ENCODE data around the gene AHCYL2.
A peak's percentile ranks its signal among the peaks of the same experiment; 100 is the strongest.
"Not testable (repeated sequence)": the region's sequence is repeated elsewhere in the genome, so short reads cannot be mapped to it uniquely, and the experiment has no call there.

AHCYL2 gene

DNA sequence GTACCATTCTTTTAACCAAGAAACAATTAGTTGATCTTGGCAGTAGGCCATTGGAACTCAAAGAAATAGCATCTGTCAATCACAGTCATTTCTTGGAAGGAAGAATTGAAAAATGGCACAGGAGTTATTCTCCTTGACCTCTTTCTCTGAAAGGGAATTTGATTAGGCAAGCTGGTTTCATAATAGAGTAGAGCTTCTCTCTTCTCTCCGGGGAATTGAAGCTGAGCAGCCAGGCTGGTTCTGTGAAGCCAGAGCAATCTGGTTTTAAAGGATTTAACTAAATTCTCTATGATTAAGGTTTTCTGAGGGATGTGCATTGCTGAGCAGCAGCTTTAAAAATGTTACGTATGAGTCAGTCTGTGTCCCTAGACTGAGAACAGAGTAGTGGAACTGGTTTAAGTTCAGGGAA is 70.2 kb downstream of the AHCYL2 start:
- DNase-seq (ENCODE audit: extremely low spot score) = no peak
- CTCF ChIA-PET = interaction anchor here (1.2 to 6.2 kb wide), 4 partner anchors 14 to 354 kb away, joined by 3 to 144 read pairs (median 16); no protein-coding TSS in a partner anchor
- POLR2A ChIA-PET = no interaction called here
- TF ChIP-seq, protein P1, sequence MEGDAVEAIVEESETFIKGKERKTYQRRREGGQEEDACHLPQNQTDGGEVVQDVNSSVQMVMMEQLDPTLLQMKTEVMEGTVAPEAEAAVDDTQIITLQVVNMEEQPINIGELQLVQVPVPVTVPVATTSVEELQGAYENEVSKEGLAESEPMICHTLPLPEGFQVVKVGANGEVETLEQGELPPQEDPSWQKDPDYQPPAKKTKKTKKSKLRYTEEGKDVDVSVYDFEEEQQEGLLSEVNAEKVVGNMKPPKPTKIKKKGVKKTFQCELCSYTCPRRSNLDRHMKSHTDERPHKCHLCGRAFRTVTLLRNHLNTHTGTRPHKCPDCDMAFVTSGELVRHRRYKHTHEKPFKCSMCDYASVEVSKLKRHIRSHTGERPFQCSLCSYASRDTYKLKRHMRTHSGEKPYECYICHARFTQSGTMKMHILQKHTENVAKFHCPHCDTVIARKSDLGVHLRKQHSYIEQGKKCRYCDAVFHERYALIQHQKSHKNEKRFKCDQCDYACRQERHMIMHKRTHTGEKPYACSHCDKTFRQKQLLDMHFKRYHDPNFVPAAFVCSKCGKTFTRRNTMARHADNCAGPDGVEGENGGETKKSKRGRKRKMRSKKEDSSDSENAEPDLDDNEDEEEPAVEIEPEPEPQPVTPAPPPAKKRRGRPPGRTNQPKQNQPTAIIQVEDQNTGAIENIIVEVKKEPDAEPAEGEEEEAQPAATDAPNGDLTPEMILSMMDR (IDR thresholded peaks at IDR 0.05; ENCODE audit: control extremely low read depth, extremely low read depth, low read depth, missing control alignments) = no peak

DNA sequence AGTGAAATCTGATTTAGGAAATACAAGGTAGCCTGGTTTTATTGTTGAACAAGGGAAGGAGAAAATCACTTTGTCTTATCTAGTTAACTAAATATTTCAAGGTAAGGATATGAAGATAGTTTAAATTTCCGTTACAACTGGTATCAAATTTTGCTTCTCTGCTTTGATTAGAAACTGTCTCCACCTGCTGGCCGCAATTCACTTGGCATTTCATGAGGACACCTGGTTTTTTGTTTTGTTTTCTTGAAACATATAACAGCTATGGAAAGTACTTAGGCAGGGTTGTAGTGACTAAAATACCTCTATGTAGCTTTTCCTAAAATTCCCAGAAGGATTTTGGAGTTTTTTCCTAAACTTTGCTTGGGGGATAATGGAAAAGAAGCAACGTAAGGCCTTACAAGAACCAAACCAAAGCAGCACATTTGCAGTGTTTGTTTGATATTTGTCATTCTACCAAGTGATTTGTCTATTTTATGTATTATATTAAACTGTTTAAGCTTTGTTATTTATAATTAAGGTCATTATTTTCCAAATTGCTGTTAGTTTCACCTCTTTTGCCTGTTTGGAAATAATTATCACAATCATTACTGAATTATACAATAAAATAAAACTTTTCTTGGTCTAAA is 73.6 kb downstream of the AHCYL2 start:
- DNase-seq (ENCODE audit: extremely low spot score) = peak; percentile 62
- POLR2A ChIA-PET = no interaction called here
- CTCF ChIA-PET = interaction anchor here (0.8 to 6.2 kb wide), 25 partner anchors 9 to 165 kb away, joined by 3 to 144 read pairs (median 5); no protein-coding TSS in a partner anchor
- TF ChIP-seq, protein P1 (IDR thresholded peaks at IDR 0.05; ENCODE audit: control extremely low read depth, extremely low read depth, low read depth, missing control alignments) = peak; percentile 74

DNA sequence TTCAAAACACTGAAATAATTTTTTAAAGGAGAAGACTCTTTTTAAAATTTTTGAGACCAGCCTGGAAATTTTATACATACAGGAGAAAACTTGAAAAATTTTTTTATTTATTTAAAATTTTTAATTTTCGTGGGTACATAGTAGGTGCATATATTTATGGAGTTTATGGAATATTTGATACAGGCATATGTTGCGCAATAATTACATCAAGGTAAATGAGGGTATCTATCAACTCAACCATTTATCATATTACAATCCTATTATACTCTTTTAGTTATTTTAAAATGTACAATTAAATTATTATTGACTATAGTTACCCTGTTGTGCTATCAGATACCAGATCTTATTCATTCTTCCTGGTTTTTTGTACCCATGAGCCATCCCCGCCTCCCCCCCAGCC is 75.1 kb downstream of the AHCYL2 start:
- POLR2A ChIA-PET = no interaction called here
- CTCF ChIA-PET = interaction anchor here (6.2 kb wide), 1 partner anchor 80 kb away, joined by 144 read pairs; no protein-coding TSS in a partner anchor
- TF ChIP-seq, protein P1 (IDR thresholded peaks at IDR 0.05; ENCODE audit: control extremely low read depth, extremely low read depth, low read depth, missing control alignments) = no peak
- no peak for DNase-seq (ENCODE audit: extremely low spot score)

DNA sequence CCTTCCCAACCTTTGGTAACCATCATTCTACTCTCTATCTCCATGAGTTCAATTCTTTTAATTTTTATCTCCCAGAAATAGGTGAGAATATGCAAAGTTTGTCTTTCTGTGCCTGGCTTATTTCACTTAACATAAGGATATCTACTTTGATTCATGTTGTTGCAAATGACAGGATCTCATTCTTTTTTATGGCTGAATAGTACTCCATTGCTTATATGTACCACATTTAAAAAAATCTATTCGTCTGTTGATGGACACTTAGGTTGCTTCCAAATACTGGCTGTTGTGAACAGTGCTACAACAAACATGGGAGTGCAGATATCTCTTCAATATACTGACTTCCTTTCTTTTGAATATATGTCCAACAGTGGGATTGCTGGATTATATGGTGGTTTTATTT is 75.5 kb downstream of the AHCYL2 start:
- DNase-seq (ENCODE audit: extremely low spot score); CTCF ChIA-PET; POLR2A ChIA-PET: not testable (repeated sequence)

DNA sequence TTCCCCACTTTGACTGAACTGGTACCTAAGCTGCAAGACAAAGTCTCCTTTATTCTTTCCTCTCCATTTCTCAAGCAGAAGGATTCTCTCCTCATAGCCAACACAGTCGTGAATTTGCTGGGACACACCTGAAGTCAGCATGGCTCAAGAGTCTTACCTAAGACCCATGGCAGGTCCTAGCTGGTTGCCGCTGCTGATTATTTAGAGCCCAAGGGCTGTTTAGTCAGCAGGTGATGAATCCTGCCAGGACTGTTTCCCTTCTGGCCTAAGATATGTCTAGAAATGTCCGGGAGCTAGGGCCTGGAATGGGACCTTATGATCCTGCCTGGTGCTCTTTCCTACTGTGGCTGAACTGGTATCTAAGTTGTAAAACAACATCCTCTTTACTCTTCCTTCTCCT is 82.8 kb downstream of the AHCYL2 start:
- no peak for DNase-seq (ENCODE audit: extremely low spot score)
- ChIA-PET CTCF (interaction anchor here (1.2 to 4.7 kb wide), 2 partner anchors 11 to 35 kb away, joined by 4 to 24 read pairs; no protein-coding TSS in a partner anchor), POLR2A (no interaction called here)
- TF ChIP-seq, protein P1 (IDR thresholded peaks at IDR 0.05; ENCODE audit: control extremely low read depth, extremely low read depth, low read depth, missing control alignments) = no peak

DNA sequence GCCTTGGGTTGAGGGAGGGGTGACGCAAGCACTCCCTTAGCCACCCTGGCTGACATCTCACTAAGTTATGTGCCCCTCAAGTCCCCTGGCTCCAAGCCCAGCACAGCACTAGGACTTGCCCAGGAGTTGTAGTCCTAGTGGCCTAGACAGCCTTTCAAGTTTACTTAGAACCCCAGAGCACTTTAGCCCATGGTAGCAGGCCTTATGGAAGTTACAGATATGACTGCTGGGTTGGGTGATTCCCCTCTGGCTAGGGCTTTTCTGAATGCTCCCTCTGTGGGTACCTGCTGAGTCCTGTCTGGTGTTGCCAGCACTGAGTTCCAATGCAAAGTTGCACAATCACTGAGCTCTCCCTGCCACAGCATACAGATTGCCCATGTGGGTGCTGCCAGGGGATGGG is 83.2 kb downstream of the AHCYL2 start:
- ChIA-PET POLR2A (no interaction called here), CTCF (interaction anchor here (1.2 to 4.8 kb wide), 3 partner anchors 11 to 90 kb away, joined by 4 to 24 read pairs (median 23); no protein-coding TSS in a partner anchor)
- no peak for DNase-seq (ENCODE audit: extremely low spot score)
- TF ChIP-seq, protein P1 (IDR thresholded peaks at IDR 0.05; ENCODE audit: control extremely low read depth, extremely low read depth, low read depth, missing control alignments) = no peak

DNA sequence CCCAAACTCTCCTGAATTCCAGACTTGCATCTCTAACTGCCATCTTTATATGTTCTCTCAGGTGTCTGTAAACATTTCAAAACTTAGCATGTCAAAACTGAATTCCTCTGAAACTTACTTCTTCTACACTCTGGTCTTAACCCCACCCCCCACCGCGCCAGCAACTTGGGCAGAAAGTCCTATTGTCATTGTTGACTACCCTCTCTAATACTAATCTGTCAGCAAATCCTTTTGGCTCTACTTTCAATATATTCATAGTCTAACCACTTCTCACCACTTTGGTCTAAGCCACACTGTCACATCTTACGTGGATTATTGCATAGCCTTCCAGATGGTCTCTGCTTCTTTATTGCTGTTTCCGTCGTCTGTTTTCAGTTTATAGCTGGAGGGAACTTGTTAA is 86.6 kb downstream of the AHCYL2 start:
- DNase-seq (ENCODE audit: extremely low spot score) = no peak
- ChIA-PET POLR2A (no interaction called here), CTCF (interaction anchor here (1.0 to 4.8 kb wide), 6 partner anchors 8 to 518 kb away, joined by 3 to 23 read pairs (median 4); no protein-coding TSS in a partner anchor)
- TF ChIP-seq, protein P1 (IDR thresholded peaks at IDR 0.05; ENCODE audit: control extremely low read depth, extremely low read depth, low read depth, missing control alignments) = no peak

Data from GM10248 (cell line).